ENCODE measurements around the gene PUSL1. TPM values are rescaled to one million over a fixed set of nuclear protein-coding genes. Genes with fewer than 3 reads are reported as not detected.

Gene PUSL1
- total RNA-seq, 4 donors from 2014 or later, result 6.2 to 13.1 (median 9.5) TPM

GRCh38 chr1:1260843-1261560 lies 47.4 kb upstream of the PUSL1 start:
- no peaks in the 10 kb centered on the region for H3K9me3 ChIP-seq
- in situ Hi-C loops (cut with MboI; ENCODE audit: low sequenced_read_pairs in 4 of 4) (loop anchor here in 2 of 4 donors (25.0 kb wide), 2 partner anchors 124 to 149 kb away; partner anchors contain the start of gene C1orf159 (in 1 of the 2)), intact Hi-C loops (cut with DNase I; ENCODE audit: low total_unique reads) (no loop called here)
- ATAC-seq (no peak), DNase-seq (no peak)
- no peaks in the 10 kb centered on the region for H3K27me3 ChIP-seq
- no peak overlapping the region for H3K4me3 ChIP-seq
- TF ChIP-seq CTCF (IDR thresholded peaks at IDR 0.05 in 4 of 5, conservative IDR thresholded peaks at IDR 0.05 in 1 of 5) (no peak), POLR2A (IDR thresholded peaks at IDR 0.05) (no peak)
- no peaks in the 10 kb centered on the region for H3K4me1 ChIP-seq
- H3K36me3 ChIP-seq, result peaks cover 0 to 61% of the 10 kb centered on the region in 2 donors
- H3K27ac ChIP-seq, result no peak overlapping the region

GRCh38 chr1:1262071-1262470 lies 46.3 kb upstream of the PUSL1 start:
- Histone ChIP-seq H3K9me3 (no peaks in the 10 kb centered on the region), H3K4me3 (no peak overlapping the region), H3K27me3 (no peaks in the 10 kb centered on the region), H3K27ac (no peak overlapping the region), H3K4me1 (no peaks in the 10 kb centered on the region), H3K36me3 (peaks cover 0 to 53% of the 10 kb centered on the region in 2 donors)
- DNase-seq, result no peak
- intact Hi-C loops (cut with DNase I; ENCODE audit: low total_unique reads) (no loop called here), in situ Hi-C loops (cut with MboI; ENCODE audit: low sequenced_read_pairs in 4 of 4) (loop anchor here in 2 of 4 donors (25.0 kb wide), 2 partner anchors 125 to 150 kb away; partner anchors contain the start of gene C1orf159 (in 1 of the 2))
- no peak for TF ChIP-seq CTCF (IDR thresholded peaks at IDR 0.05 in 4 of 5, conservative IDR thresholded peaks at IDR 0.05 in 1 of 5)
- no peak for TF ChIP-seq POLR2A (IDR thresholded peaks at IDR 0.05)
- no peak for ATAC-seq

- no peak for TF ChIP-seq POLR2A (IDR thresholded peaks at IDR 0.05)
- no peak for TF ChIP-seq CTCF (IDR thresholded peaks at IDR 0.05 in 4 of 5, conservative IDR thresholded peaks at IDR 0.05 in 1 of 5)
- Histone ChIP-seq H3K27ac (no peak overlapping the region), H3K4me1 (no peaks in the 10 kb centered on the region), H3K27me3 (no peaks in the 10 kb centered on the region), H3K36me3 (peaks cover 0 to 57% of the 10 kb centered on the region in 2 donors), H3K9me3 (no peaks in the 10 kb centered on the region), H3K4me3 (no peak overlapping the region)
- in situ Hi-C loops (cut with MboI; ENCODE audit: low sequenced_read_pairs in 4 of 4) (loop anchor here in 2 of 4 donors (25.0 kb wide), 2 partner anchors 125 to 150 kb away; partner anchors contain the start of gene C1orf159 (in 1 of the 2)), intact Hi-C loops (cut with DNase I; ENCODE audit: low total_unique reads) (no loop called here)
- ATAC-seq, result no peak
- no peak for DNase-seq
Measured at GRCh38 chr1:1262758-1263157, 45.6 kb upstream of the PUSL1 start.

GRCh38 chr1:1264026-1264425 lies 44.4 kb upstream of the PUSL1 start:
- intact Hi-C loops (cut with DNase I; ENCODE audit: low total_unique reads) (no loop called here), in situ Hi-C loops (cut with MboI; ENCODE audit: low sequenced_read_pairs in 4 of 4) (loop anchor here in 2 of 4 donors (25.0 kb wide), 2 partner anchors 127 to 152 kb away; partner anchors contain the start of gene C1orf159 (in 1 of the 2))
- DNase-seq, result no peak

More at GRCh38 chr1:1264026-1264425, 44.4 kb upstream of the PUSL1 start:
- ATAC-seq, result no peak
- Histone ChIP-seq H3K36me3 (peaks cover 0 to 60% of the 10 kb centered on the region in 2 donors), H3K4me1 (no peaks in the 10 kb centered on the region), H3K4me3 (no peak overlapping the region), H3K27me3 (no peaks in the 10 kb centered on the region), H3K27ac (no peak overlapping the region), H3K9me3 (no peaks in the 10 kb centered on the region)
- TF ChIP-seq CTCF (IDR thresholded peaks at IDR 0.05 in 4 of 5, conservative IDR thresholded peaks at IDR 0.05 in 1 of 5) (no peak), POLR2A (IDR thresholded peaks at IDR 0.05) (no peak)
